NK-92 (cell line): ENCODE results near the gene SNTG2.

ENCODE experiments used
- DNase-seq: peaks from one replicate; lab custom pipeline; 2025; ENCODE audit not compliant: unreplicated experiment; lab: John Stamatoyannopoulos, UW

The SNTG2 gene

GRCh38 chr2:951224-952006 is 766 bp downstream of the SNTG2 start:
- no peak for DNase-seq

- no peak for DNase-seq
These were observed 2.8 kb downstream of the SNTG2 start for GRCh38 chr2:953408-953807.

GRCh38 chr2:953975-954686 is 3.5 kb downstream of the SNTG2 start:
- DNase-seq = no peak

GRCh38 chr2:954687-955000 is 4.0 kb downstream of the SNTG2 start:
- DNase-seq = no peak

DNA sequence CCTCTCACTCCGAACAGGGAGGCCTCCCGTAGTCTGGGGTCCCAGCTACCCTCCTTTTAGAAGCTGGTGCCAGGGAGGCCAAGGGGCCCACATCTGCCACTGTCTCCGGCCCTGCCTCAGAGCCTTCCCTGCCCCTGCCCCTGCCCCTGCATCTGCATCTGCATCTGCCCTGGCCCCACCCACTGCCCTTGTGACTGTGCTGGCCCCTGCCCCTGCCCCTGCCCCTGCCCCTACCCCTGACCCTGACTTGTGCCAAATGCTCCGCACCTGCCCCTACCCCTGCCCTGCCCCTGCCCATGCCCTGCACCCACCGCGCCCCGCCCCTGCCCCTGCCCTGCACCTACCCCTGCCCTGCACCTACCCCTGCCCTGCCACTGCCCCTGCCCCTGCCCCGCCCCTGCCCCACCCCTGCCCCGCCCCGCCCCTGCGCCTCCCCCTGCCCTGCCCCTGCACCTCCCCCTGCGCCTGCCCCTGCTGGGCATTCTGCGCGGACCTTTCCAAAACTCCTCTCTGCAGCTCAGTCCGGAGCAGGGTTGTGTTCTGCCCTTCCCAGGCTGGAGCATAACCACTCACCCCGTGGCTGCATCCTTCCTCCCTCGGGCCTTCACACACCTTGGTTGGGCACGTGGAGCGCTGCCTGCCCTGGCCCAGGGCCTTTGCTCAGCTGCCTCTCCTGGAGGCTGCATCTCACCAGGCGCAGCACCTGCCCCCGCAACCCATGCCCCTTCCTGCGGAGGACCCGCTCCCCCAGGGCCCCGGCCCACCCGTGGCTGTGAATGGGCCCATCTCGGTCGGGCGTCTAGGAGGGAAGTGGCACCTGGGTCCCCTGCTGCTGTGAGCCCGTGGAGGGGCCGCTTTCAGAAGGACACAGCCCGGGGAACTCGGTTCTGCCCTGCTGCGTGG is 5.4 kb downstream of the SNTG2 start:
- DNase-seq = no peak

- DNase-seq = no peak
These were observed 8.8 kb downstream of the SNTG2 start for GRCh38 chr2:959457-959856.

GRCh38 chr2:960061-960736 is 9.6 kb downstream of the SNTG2 start:
- DNase-seq = no peak

GRCh38 chr2:961786-962185 is 11.1 kb downstream of the SNTG2 start:
- no peak for DNase-seq

DNA sequence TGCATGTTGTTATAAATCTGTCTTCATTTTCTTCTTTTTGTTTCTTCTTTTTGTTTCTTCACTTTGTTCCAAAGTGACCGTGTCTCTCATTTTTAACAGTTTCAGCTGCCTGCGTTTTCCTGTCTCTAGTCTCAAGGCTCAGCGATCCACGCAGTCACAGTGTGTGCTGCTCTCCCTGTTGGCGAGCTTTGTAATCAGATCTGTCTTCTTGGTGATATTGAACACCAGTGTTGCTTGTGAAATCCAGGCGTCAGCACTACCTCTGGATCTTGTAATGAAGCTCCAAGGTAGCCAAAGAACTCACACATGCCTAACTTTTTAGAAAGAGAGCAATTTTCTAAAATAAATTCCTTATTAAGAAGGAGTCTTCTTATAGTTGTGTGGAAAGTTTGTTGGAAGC is 13.2 kb downstream of the SNTG2 start:
- no peak for DNase-seq

DNA sequence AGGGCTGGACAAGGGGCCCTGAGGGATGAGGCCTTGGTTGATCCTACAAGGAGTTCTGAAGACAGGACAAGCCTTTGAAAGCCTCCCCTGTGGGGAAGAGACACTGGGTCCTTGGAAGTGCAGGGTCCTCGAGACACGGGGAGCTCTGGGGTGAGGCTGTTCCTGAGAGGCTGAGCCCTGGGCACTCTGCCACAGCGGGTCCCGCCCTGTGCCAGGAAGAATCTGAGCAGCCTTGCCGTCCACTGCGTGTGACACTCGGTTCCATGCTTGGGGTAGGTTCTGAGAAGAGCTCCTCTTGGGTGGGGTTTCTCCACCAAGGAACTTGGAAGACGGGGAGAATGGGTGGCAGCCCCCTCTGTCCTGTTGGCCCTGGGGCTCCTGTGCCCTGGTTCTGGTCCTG is 13.9 kb downstream of the SNTG2 start:
- DNase-seq = no peak

GRCh38 chr2:965640-966147 is 15.0 kb downstream of the SNTG2 start:
- DNase-seq = no peak

GRCh38 chr2:973129-973528 is 22.5 kb downstream of the SNTG2 start:
- DNase-seq = no peak

- no peak for DNase-seq
These were observed 23.4 kb downstream of the SNTG2 start for GRCh38 chr2:974054-974453.

DNA sequence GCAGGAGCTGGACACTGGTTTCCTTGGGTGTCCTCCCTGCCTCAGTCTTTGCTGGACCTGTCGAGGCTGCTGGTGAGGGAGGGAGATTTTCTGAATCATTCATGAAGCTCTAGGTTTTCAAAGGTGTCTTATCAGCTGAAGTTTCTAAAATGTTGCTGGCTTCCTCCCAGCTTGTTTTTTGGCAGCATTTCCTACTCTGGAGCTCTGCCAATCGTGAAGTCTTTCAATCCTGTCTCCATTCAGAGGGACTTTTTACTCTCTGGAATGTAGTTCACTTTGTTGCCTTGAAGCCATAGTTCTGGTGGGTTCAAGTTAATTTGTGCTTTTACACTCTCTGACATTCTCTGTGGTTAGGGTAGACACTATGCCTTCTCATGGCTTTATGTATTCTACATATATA is 23.9 kb downstream of the SNTG2 start:
- DNase-seq = no peak

- DNase-seq = no peak
These were observed 24.4 kb downstream of the SNTG2 start for GRCh38 chr2:975095-975494.

DNA sequence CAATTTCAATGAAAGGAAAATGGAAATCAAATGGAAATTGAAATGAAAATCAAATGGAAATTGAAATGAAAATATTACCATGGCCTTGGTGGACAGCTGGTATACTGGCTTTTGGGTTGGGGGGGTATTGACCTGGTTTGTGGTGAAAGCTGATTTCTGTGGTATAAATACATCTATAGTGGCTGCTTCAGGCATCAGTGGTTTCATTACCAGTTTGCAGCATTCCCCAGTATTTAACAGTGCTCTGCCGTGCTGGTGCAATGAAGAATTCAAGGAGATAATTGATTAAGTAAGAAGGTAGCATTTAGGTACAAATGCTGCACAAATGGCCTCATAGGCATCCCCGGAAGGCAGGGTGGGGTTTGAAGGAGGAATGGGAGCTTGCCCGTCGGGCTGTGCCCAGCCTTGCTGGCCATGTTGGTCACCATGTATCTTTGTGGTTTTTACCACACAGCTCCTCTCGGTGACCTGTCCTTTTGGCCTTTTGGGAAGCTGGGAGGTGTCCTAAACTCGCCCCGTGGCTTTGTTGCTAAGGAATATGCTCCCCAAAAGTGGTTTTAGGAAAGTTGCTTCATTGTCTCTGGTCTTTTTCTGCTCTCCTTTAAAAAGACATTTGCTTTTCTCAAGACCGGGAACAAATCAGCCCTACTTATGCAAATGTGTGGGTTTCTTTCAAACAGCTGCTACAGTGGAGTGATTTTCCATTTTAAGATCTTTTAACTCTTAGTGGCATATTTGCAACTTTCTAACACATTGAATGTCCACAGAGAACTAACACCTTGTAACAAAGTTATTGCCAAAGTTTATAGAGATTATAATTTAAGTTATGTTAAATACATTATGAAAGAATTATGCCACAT is 28.6 kb downstream of the SNTG2 start:
- no peak for DNase-seq

- no peak for DNase-seq
These were observed 29.5 kb downstream of the SNTG2 start for GRCh38 chr2:980176-980575.

DNA sequence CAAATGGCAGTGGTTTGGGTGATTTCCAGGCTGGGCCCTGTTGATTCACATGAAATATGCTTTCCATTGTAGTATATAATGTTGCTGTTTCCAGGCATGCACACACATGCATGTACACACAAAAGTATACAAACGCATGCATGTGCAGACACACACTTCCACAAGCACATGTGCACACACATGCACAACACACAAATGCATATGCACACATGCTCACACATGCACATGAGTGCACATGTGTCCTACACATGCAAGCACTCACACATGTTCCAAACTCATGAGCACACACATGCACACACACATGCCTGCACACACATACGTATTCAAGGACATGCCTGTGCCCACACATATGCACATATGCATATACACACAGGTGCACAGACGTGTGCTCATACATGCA is 30.6 kb downstream of the SNTG2 start:
- no peak for DNase-seq

- DNase-seq = no peak
These were observed 31.1 kb downstream of the SNTG2 start for GRCh38 chr2:981759-982158.

GRCh38 chr2:985317-985898 is 34.8 kb downstream of the SNTG2 start:
- DNase-seq = no peak
